HG02938 (cell line): ENCODE results near the gene TRIM65.

Experiments
- ATAC-seq: cut with Tn5 transposase; IDR thresholded peaks from one replicate; pipeline ENCODE4 v1.9.1; 2021; ENCODE audit warnings: mild to moderate bottlenecking, moderate library complexity; ENCODE audit not compliant: unreplicated experiment

TRIM65 gene

GRCh38 chr17:75917917-75918445, 21.2 kb upstream of the TRIM65 start:
- no peak for ATAC-seq

DNA sequence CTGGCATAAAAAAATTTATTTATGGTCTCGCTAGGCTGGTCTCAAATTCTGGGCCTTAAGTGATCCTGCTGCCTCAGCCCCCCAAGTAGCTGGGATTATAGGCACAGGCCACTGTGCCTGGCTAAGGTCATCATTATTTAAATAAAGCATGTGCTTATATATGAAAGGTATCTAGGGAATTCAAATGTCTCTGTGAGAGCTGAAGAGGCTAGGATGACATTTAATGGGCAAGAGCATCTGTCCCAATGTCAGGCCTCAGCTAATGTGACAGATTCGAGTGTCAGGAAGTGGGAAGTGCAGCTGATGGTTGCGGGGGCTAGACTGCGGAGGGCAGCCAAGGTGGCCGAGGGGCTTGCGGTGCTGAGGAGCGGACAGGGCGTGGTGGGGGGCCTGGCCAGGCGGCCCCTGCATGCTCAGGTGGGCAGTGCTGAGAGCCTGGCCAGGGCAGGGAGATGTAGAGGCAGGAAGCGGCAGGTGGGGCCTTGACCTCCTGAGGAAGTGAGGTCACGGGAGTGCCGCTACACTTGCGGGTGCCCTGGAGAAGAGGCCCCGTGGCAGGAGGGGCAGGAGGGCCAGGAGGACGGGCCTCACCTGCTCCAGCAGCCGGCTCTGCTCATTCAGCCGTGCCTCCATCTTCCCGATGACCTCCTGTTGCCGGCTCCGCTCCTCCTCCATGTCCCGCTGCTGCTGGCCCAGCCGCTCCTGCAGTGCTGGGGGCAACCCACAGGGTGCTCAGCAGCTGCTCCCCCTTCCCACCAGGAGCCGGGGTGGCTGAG, 20.6 kb upstream of the TRIM65 start:
- no peak for ATAC-seq

- ATAC-seq, result no peak
These were observed 18.5 kb upstream of the TRIM65 start for GRCh38 chr17:75915268-75915667.

GRCh38 chr17:75914643-75915267, 18.0 kb upstream of the TRIM65 start:
- no peak for ATAC-seq

DNA sequence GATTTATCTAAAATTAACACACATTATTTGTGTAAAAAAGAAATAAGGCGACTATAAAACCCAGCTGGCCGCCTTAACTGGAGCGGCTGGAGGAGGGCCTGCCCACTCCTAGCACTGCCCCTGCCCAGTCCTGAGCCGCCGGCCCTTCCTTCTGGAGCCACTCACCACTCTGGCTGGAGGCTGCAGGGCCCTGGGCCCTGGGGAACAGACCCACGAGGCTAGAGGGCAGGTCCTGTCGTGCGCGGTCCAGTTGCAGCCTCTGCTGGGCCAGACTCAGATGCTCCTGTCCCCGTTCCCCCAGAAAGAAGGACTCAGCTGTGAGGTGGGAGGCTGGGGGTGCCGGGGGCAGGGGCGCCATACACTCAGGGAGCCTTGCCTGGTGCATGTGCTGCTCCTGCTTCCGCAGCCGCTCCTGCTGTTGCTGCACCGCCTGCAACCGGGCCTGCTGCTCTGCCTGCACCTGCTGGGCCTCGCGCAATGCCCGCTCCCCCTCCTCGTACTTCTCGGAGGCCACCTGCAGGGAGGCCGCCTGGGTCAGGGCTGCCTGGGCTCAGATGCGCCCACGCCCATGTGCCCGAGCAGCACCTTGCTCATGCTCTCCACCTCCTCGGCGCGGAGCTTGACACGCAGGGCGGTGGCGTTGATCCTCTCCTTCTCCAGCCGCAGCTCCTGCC, 16.9 kb upstream of the TRIM65 start:
- no peak for ATAC-seq

GRCh38 chr17:75910699-75911098, 13.9 kb upstream of the TRIM65 start:
- ATAC-seq, result no peak

GRCh38 chr17:75909812-75910274, 13.1 kb upstream of the TRIM65 start:
- no peak for ATAC-seq

- ATAC-seq, result no peak
These were observed 12.5 kb upstream of the TRIM65 start for GRCh38 chr17:75909051-75909811.

DNA sequence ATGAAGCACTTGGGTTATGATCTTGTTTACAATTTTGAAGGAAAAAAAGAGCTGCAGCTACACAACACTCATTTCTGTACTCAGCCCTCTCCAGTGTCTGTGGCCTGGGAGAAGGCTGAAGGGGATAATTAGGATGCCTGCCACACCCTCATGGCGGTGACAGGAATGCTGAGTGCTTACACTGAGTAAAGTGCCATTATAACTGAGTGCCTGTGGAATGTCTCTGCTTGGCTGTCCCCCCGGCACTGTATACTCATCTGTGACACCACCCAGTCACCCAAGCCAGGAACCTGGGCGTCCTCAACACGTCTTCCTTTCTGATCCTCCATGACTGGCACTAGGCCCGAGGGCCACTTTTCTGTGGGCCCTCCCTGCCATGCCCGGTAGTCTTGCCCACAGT, 11.4 kb upstream of the TRIM65 start:
- no peak for ATAC-seq

DNA sequence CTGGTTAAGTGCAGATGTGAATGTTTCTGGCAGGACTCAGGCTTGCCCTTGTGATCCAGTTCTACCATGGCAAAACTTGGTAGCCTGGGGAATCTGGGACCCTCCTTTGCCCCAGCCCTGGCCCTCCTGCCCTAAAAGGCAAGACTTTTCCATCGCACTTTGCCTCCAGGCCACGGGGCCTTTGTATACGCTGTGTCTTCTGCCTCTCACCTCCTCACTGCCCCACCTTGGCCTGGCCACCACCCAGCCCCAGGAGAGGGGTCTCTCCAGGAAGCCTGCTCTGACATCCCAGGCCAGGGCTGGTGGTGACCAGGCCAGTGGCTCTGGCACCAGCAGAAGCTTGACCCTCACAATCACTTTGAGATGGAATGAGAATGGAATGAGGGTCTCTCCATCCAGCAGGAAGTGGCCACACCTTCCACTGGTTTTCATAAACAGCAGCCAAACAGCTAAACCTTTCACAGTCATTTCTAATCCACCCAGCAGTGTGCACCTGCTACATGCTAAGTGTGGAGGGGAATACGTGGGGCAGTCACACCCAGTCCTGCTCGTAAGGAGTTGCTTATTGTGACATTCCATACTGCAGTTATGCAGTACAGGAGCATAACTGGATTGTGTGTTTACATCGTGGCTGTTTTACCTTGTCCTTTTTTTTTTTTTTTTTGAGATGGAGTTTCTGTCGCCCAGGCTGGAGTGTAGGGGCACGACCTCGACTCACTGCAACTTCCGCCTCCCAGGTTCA, 9.6 kb upstream of the TRIM65 start:
- no peak for ATAC-seq

- ATAC-seq, result peak; percentile 85
These were observed 8.2 kb upstream of the TRIM65 start, which contains the start of gene MRPL38 for GRCh38 chr17:75904749-75905521. Gene MRPL38 (minus strand): TSS chr17:75904884. CDS start chr17:75904875, 9 bp downstream.

- ATAC-seq, result no peak
These were observed 5.7 kb upstream of the TRIM65 start for GRCh38 chr17:75902406-75902805.

DNA sequence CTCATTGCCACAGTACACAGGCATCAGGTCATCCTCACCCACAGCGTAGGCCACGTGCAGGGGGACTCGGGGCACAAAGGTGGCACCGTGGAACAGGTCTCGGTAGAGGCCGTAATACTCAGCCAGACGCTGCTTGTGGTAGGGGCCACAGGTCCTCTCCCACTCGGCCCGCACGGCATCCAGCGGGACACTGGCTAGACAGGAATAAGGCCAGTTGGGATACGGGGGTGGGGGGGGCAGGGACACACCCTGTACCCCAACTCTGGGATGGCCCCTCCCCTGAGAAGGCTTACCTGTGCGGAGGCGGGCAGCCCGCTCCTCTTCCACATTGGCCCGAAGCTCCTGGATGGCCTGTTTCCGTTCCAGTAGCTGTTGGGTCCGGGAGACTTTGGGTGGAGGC, 5.0 kb upstream of the TRIM65 start:
- ATAC-seq, result no peak

DNA sequence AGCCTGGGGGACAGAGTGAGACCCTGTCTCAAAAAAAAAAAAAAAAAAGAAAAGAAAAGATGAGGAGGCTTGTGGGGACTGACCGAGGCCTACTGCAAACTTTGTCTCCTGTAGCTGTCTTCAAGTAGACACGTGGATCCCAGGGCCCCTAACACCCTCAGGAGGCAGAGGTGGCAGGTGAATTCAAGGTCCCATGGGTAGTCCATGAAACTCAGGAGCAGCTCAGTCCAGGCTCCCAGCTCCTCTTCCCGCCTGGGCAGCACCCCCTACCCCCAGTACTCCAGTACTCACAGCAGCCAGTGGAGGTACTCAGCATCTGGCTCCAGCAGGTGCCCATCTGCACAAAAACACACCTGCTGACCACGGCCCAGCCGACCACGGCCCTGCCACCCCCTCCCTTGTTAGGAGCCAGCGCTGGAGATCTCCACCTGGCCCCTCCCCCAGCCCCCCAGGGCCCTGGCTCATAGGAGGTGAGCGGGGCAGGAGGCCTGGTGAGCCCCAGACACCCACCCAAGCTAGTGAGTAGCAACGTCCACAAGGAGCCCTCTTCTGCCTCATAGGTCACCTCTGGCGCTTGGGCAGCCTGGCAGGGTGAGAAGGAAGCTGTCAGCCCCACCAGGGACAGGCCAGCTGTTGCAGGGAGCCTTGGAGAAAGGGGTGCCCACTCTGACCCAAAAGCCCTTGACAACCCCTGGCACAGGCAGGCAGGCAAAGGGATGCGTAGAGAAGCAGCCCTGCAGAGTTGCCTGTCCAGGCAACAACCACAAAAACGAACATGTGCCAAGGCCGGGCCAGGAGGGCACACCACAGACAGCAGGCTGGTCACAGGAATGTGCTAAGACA, 4.2 kb upstream of the TRIM65 start:
- ATAC-seq, result no peak

DNA sequence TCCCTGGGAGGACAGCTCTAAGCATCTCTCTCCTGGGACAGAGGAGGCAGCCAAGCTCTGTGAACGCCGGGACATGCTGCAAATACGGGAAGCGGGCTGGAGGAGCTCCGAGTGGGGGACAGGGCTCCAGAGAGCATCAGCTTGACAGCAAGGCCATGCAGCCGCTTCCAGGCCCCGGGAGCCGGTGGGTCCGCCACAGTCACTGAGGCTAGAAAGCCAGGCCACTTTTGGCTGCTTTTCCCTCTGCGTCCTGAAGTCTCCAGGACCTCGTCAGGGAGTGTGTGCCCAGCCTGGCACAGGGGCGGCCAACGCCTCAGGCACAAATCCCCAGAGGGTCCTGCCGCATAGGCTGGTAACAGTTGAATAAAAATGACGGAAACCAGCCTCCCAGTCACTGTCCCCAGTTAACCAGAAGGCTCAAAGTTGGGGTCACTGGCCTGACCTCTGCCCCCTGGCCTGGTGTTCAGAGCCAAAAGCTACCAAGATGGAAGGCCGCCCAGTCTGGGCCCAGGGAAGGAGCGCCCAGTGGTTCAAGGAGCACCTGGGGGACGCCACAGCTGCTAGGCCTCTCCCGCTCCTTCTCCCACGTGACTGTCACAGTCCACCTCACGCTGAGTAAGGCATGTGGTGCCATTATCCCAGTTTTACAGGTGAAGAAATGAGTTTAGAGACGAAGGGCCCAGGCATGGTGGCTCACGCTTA, 3.2 kb upstream of the TRIM65 start:
- no peak for ATAC-seq

DNA sequence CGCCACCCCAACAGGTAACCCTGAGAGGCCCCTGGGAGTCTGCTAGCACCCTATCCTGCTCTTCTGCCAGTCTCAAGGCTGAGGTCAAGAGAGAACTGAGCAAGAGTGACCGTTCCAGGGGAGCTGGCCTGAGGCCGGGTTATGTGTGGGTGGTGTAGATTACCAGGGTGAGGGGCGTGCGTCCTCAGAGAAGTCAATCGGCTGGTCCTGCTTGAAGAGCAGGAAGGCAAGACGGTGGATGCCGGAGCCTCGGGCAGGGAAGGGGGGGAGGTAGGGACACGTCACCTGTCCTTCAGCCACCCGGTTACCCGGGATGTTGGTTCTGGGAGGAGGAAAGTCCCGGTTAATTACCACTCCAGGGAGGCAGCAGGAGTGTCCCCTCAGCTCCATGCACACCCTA, 2.6 kb upstream of the TRIM65 start:
- no peak for ATAC-seq

GRCh38 chr17:75898791-75899190, 2.0 kb upstream of the TRIM65 start:
- ATAC-seq, result no peak

DNA sequence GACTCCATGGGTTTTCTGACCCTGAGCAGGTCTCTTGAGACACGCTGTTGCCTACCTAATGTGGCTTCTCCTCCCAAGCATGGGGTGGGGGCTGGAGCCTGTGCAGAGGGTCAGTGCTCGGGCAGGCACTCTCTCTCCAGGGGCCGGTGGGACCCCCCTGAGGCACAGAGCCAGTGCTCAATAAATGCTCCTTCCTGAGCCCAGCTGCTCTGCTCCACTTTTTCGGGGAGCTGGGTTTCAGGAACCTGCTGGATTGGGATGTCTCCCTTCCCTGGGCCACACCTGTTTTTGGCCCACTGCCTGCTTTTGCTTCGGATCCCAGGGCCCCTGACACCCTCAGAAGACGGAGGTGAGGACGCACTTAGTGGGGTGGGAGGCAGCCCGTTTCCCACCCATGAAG, 1.3 kb upstream of the TRIM65 start:
- ATAC-seq, result no peak
